HG03521 (cell line): ENCODE measurements around the gene SORCS3.

ENCODE experiments used
- ATAC-seq: cut with Tn5 transposase; IDR thresholded peaks from one replicate; pipeline ENCODE4 v1.9.1; 2021; ENCODE audit warnings: mild to moderate bottlenecking, moderate library complexity; ENCODE audit not compliant: unreplicated experiment

The SORCS3 gene

GRCh38 chr10:104641187-104641936 is at the start of gene SORCS3:
Gene SORCS3 (plus strand): TSS chr10:104641290.
- no peak for ATAC-seq

GRCh38 chr10:104591441-104591840 is 49.6 kb upstream of the SORCS3 start:
- ATAC-seq, result no peak

- ATAC-seq, result no peak
Measured at GRCh38 chr10:104601166-104601565, 39.9 kb upstream of the SORCS3 start.

- ATAC-seq, result no peak
Measured at GRCh38 chr10:104608091-104608828, 32.8 kb upstream of the SORCS3 start.

GRCh38 chr10:104612571-104613205 is 28.4 kb upstream of the SORCS3 start:
- ATAC-seq, result no peak

GRCh38 chr10:104613406-104613805 is 27.7 kb upstream of the SORCS3 start:
- no peak for ATAC-seq

- ATAC-seq, result no peak
Measured at GRCh38 chr10:104614245-104614831, 26.8 kb upstream of the SORCS3 start.

- no peak for ATAC-seq
Measured at GRCh38 chr10:104615136-104615535, 26.0 kb upstream of the SORCS3 start.

- no peak for ATAC-seq
Measured at GRCh38 chr10:104617831-104618230, 23.3 kb upstream of the SORCS3 start.

GRCh38 chr10:104622175-104622574 is 18.9 kb upstream of the SORCS3 start:
- no peak for ATAC-seq

GRCh38 chr10:104622598-104623209 is 18.4 kb upstream of the SORCS3 start:
- ATAC-seq, result no peak

GRCh38 chr10:104630731-104631130 is 10.4 kb upstream of the SORCS3 start:
- no peak for ATAC-seq

- ATAC-seq, result no peak
Measured at GRCh38 chr10:104631946-104632345, 9.1 kb upstream of the SORCS3 start.

GRCh38 chr10:104638861-104639589 is 2.1 kb upstream of the SORCS3 start:
- ATAC-seq, result no peak

- no peak for ATAC-seq
Measured at GRCh38 chr10:104639590-104640338, 1.3 kb upstream of the SORCS3 start.

- no peak for ATAC-seq
Measured at GRCh38 chr10:104640339-104641186, 527 bp upstream of the SORCS3 start.

- ATAC-seq, result no peak
Measured at GRCh38 chr10:104641937-104642657, 1.0 kb downstream of the SORCS3 start.

- no peak for ATAC-seq
Measured at GRCh38 chr10:104642658-104643302, 1.7 kb downstream of the SORCS3 start.
